H9 (cell line): ENCODE data around the gene KRT27. TPM values are rescaled to one million over a fixed set of nuclear protein-coding genes. Genes with fewer than 3 reads are reported as not detected.

Source experiments
- DNase-seq: peaks from one replicate; pipeline ENCODE4 v3.0.0-alpha.2; 2017
- H2AFZ ChIP-seq: one replicate; pipeline ENCODE4 v1.6.1; 2013; ENCODE audit warnings: mild to moderate bottlenecking, low read length, control low read depth, moderate library complexity
- H2AK5ac ChIP-seq: 2 replicates; pipeline ENCODE4 v1.6.1; 2013; ENCODE audit warnings: low read length, control low read depth, mixed read lengths; ENCODE audit not compliant: insufficient read length
- H2BK120ac ChIP-seq: one replicate; pipeline ENCODE4 v1.6.1; 2013; ENCODE audit warnings: low read depth, mild to moderate bottlenecking, low read length, control low read depth, inconsistent platforms; ENCODE audit not compliant: poor library complexity, severe bottlenecking
- H2BK12ac ChIP-seq: 2 replicates; pipeline ENCODE4 v1.6.1; 2013; ENCODE audit warnings: low read length, control low read depth, mixed read lengths, low read depth; ENCODE audit not compliant: insufficient read length
- H2BK15ac ChIP-seq: 2 replicates; pipeline ENCODE4 v1.6.1; 2013; ENCODE audit warnings: low read depth, low read length, control low read depth
- H2BK20ac ChIP-seq: one replicate; pipeline ENCODE4 v1.6.1; 2013; ENCODE audit warnings: low read depth, mild to moderate bottlenecking, low read length, control low read depth, inconsistent platforms; ENCODE audit not compliant: poor library complexity, severe bottlenecking
- H2BK5ac ChIP-seq: 2 replicates; pipeline ENCODE4 v1.6.1; 2013; ENCODE audit warnings: low read length, control low read depth, mixed read lengths; ENCODE audit not compliant: insufficient read length
- H3K14ac ChIP-seq: 2 replicates; pipeline ENCODE4 v1.6.1; 2013; ENCODE audit warnings: low read length, control low read depth; ENCODE audit not compliant: insufficient read depth
- H3K18ac ChIP-seq: 2 replicates; pipeline ENCODE4 v1.6.1; 2013; ENCODE audit warnings: low read depth, mild to moderate bottlenecking, mixed read lengths, low read length, control low read depth; ENCODE audit not compliant: insufficient read length
- H3K23ac ChIP-seq: 2 replicates; pipeline ENCODE4 v1.6.1; 2013; ENCODE audit warnings: low read length, control low read depth, mixed read lengths, low read depth; ENCODE audit not compliant: insufficient read length
- H3K23me2 ChIP-seq: 2 replicates; pipeline ENCODE4 v1.6.1; 2013; ENCODE audit warnings: low read depth, mild to moderate bottlenecking, mixed read lengths, low read length, control low read depth; ENCODE audit not compliant: insufficient read length, poor library complexity, severe bottlenecking
- H3K27ac ChIP-seq: 2 replicates; pipeline ENCODE4 v1.5.1; 2013; ENCODE audit warnings: low read length, control low read depth, mixed read lengths, low read depth; ENCODE audit not compliant: insufficient read length
- H3K27me3 ChIP-seq: 2 replicates; pipeline ENCODE4 v1.6.1; 2013; ENCODE audit warnings: low read length, control low read depth, inconsistent platforms; ENCODE audit not compliant: insufficient read depth
- H3K4ac ChIP-seq: 2 replicates; pipeline ENCODE4 v1.6.1; 2013; ENCODE audit warnings: low read depth, mild to moderate bottlenecking, control low read depth, inconsistent platforms, low read length, moderate library complexity
- H3K4me1 ChIP-seq: 2 replicates; pipeline ENCODE4 v1.6.1; 2013; ENCODE audit warnings: low read length, control low read depth, inconsistent platforms; ENCODE audit not compliant: insufficient read depth
- H3K4me2 ChIP-seq: 2 replicates; pipeline ENCODE4 v1.6.1; 2013; ENCODE audit warnings: low read length, control low read depth, mixed read lengths; ENCODE audit not compliant: insufficient read length, insufficient read depth
- H3K56ac ChIP-seq: 2 replicates; pipeline ENCODE4 v1.6.1; 2013; ENCODE audit warnings: low read depth, mild to moderate bottlenecking, mixed read lengths, low read length, control low read depth; ENCODE audit not compliant: insufficient read length
- H3K79me1 ChIP-seq: 2 replicates; pipeline ENCODE4 v1.6.1; 2013; ENCODE audit warnings: low read depth, mild to moderate bottlenecking, moderate library complexity, low read length, control low read depth, inconsistent platforms; ENCODE audit not compliant: insufficient read depth, poor library complexity, severe bottlenecking
- H3K79me2 ChIP-seq: 2 replicates; pipeline ENCODE4 v1.6.1; 2013; ENCODE audit warnings: low read length, control low read depth, inconsistent platforms; ENCODE audit not compliant: insufficient read depth
- H3K9ac ChIP-seq: 2 replicates; pipeline ENCODE4 v1.6.1; 2013; ENCODE audit warnings: low read length, control low read depth, mixed read lengths; ENCODE audit not compliant: insufficient read length; ENCODE audit errors: extremely low read depth
- H3K9me3 ChIP-seq: one replicate; pipeline ENCODE4 v1.6.1; 2013; ENCODE audit warnings: low read depth, low read length, inconsistent platforms; ENCODE audit not compliant: control insufficient read depth
- H3T11ph ChIP-seq: one replicate; pipeline ENCODE4 v1.6.1; 2013; ENCODE audit warnings: mild to moderate bottlenecking, low read length, control low read depth, inconsistent platforms
- H4K20me1 ChIP-seq: one replicate; pipeline ENCODE4 v1.6.1; 2013; ENCODE audit not compliant: control insufficient read depth, insufficient read length, insufficient read depth
- H4K5ac ChIP-seq: 2 replicates; pipeline ENCODE4 v1.6.1; 2013; ENCODE audit warnings: low read depth, mild to moderate bottlenecking, mixed read lengths, low read length, control low read depth; ENCODE audit not compliant: insufficient read length
- H4K8ac ChIP-seq: replicated peaks from 2 replicates; pipeline ENCODE4 v1.6.1; 2013; ENCODE audit warnings: low read length, control low read depth, mixed read lengths, low read depth; ENCODE audit not compliant: insufficient read length
- H4K91ac ChIP-seq: 2 replicates; pipeline ENCODE4 v1.6.1; 2013; ENCODE audit warnings: low read depth, mild to moderate bottlenecking, moderate library complexity, mixed read lengths, low read length, control low read depth; ENCODE audit not compliant: insufficient read length
- H3K27ac Mint-ChIP-seq, 3 experiments: 2 replicates in 2 of 3; 3 replicates in 1 of 3; pipeline ENCODE4 v1.8.0; 2020 to 2021; ENCODE audit warnings: mixed read lengths in 3 of 3, mild to moderate bottlenecking in 1 of 3, moderate library complexity in 1 of 3
- H3K27me3 Mint-ChIP-seq: 2 replicates; pipeline ENCODE4 v1.8.0; 2021; ENCODE audit warnings: low read depth, mild to moderate bottlenecking, moderate library complexity, mixed read lengths
- H3K36me3 Mint-ChIP-seq, 3 experiments: 2 replicates in 2 of 3; 3 replicates in 1 of 3; pipeline ENCODE4 v1.8.0; 2020 to 2021; ENCODE audit warnings: low read depth in 3 of 3, mixed read lengths in 3 of 3; ENCODE audit not compliant: insufficient read depth in 1 of 3
- H3K4me1 Mint-ChIP-seq, 2 experiments: 2 replicates each; pipeline ENCODE4 v1.8.0; 2020; ENCODE audit warnings: mixed read lengths in 2 of 2
- H3K4me3 Mint-ChIP-seq, 2 experiments: 2 replicates in 1 of 2; 3 replicates in 1 of 2; pipeline ENCODE4 v1.8.0; 2020 to 2021; ENCODE audit warnings: mild to moderate bottlenecking in 2 of 2, mixed read lengths in 2 of 2, moderate library complexity in 1 of 2
- H3K9me3 Mint-ChIP-seq, 2 experiments: 2 replicates in 1 of 2; 3 replicates in 1 of 2; pipeline ENCODE4 v1.8.0; 2020; ENCODE audit warnings: mild to moderate bottlenecking in 2 of 2, mixed read lengths in 2 of 2, moderate library complexity in 1 of 2
- CTCF ChIP-seq: fragments of 200-600 bp; sonication (generic); conservative IDR thresholded peaks from 3 replicates; pipeline ENCODE4 v1.8.0; 2021; ENCODE audit warnings: antibody characterized with exemption, mild to moderate bottlenecking
- WGBS: extraction: QIAGEN DNeasy Blood & Tissue Kit; methylation state at CpG from one replicate; pipeline ENCODE4 v1.1.7; 2013; ENCODE audit warnings: missing lambda C conversion rate, low lambda C conversion rate, mixed read lengths; ENCODE audit not compliant: insufficient read length; ENCODE audit errors: extremely low coverage; 5-methylcytosine and 5-hydroxymethylcytosine counted together
- total RNA-seq: library from RNA; stranded (reverse); gene quantifications from 2 replicates; pipeline ENCODE4 v1.2.1, GENCODE V29; 2021

Gene KRT27
- total RNA-seq, 1 experiment from 2014 or later: not detected

DNA sequence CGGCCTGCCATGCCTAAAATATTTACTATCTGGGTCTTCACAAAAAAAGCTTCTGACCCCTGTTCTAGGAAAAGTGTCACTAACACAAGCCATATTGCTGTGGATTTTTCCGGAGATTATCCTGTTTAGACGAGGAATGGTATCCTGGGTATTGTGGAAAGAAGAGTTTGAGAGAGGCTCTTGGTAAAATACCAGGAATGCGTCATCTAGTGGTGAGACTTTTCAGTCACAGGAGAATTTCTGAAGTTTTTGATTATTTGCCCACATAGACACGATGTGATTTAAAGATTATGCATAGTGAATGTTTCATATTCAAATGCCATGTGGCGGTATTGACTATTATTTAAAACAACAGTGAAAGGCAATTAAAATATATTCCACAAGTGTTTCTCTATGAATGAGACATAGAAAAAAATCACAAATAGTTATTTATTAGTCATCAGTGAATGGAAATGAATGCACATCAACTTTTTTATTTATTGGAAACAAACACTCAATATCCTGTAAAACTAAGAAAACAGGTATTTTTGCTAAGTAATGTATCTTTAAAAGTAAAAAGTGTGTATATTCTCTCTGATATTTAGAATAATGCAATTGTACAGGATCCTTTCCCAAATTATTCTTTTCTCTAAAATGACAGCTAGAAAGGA, 9.6 kb upstream of the KRT27 start:
- Histone ChIP-seq H3K79me2 (no peaks in the 10 kb centered on the region), H3K23me2 (no peaks in the 10 kb centered on the region), H4K5ac (no peak overlapping the region), H2BK120ac (no peak overlapping the region), H3K9ac (no peak overlapping the region), H2AK5ac (no peak overlapping the region), H3K79me1 (no peaks in the 10 kb centered on the region), H3K4ac (no peak overlapping the region), H2AFZ (no peak overlapping the region), H3K27me3 (no peaks in the 10 kb centered on the region), H3K23ac (no peak overlapping the region), H4K20me1 (no peaks in the 10 kb centered on the region), H3K4me2 (no peak overlapping the region), H2BK20ac (no peak overlapping the region), H3T11ph (no peak overlapping the region), H4K8ac (no peak overlapping the region), H3K9me3 (no peaks in the 10 kb centered on the region), H2BK15ac (no peak overlapping the region), H3K18ac (no peak overlapping the region), H3K4me1 (no peaks in the 10 kb centered on the region), H2BK12ac (no peak overlapping the region), H3K27ac (no peak overlapping the region), H3K14ac (no peak overlapping the region), H2BK5ac (no peak overlapping the region), H3K56ac (no peak overlapping the region), H4K91ac (no peak overlapping the region)
- Mint-ChIP-seq H3K27me3 (peaks cover 16% of the 10 kb centered on the region), H3K27ac (no peak overlapping the region), H3K4me3 (no peak overlapping the region), H3K4me1 (no peaks in the 10 kb centered on the region; a peak in 1 of 4 replicates), H3K9me3 (no peaks in the 10 kb centered on the region), H3K36me3 (no peaks in the 10 kb centered on the region)
- no peak for DNase-seq
- no CpG with 5 or more reads among the region's 6 CpGs for WGBS
- peak; percentile 77 for TF ChIP-seq CTCF
